Heart left ventricle (tissue), 16 donors: ENCODE data around the gene SPATA21. TPM values are rescaled to one million over a fixed set of nuclear protein-coding genes. Genes with fewer than 3 reads are reported as not detected.
A peak's percentile ranks its signal among the peaks of the same experiment; 100 is the strongest.

ENCODE experiments used
- ATAC-seq, 4 donors: fragments of 200-7000 bp; cut with Tn5 transposase; one replicate each; pipeline ENCODE4 v1.9.1; 2020 to 2022; ENCODE audit warnings: moderate library complexity in 4 of 4, mild to moderate bottlenecking in 3 of 4, moderate number of reproducible peaks in 1 of 4
- DNase-seq, 5 donors: peaks; one replicate each; pipeline ENCODE4 v3.0.0-alpha.2; 2020
- H3K27ac ChIP-seq, 12 donors: fragments of 200-600 bp; sonication (generic) in 4 of 12; one replicate each; pipeline versions ENCODE4 v1.5.0 to v1.8.0; 2016 to 2022; ENCODE audit warnings: mild to moderate bottlenecking in 2 of 12
- H3K27me3 ChIP-seq, 9 donors: fragments of 200-600 bp; sonication (generic) in 2 of 9; one replicate each; pipeline versions ENCODE4 v1.5.1 to v1.8.0; 2016 to 2022; ENCODE audit warnings: mild to moderate bottlenecking in 3 of 9
- H3K36me3 ChIP-seq, 9 donors: fragments of 200-600 bp; sonication (generic) in 2 of 9; one replicate each; pipeline versions ENCODE4 v1.5.0 to v1.8.0; 2018 to 2022; ENCODE audit warnings: mild to moderate bottlenecking in 2 of 9
- H3K4me1 ChIP-seq, 12 donors: fragments of 200-600 bp; sonication (generic) in 4 of 12; one replicate each; pipeline versions ENCODE4 v1.5.0 to v1.8.0; 2016 to 2022; ENCODE audit warnings: mild to moderate bottlenecking in 3 of 12
- H3K4me3 ChIP-seq, 12 donors: fragments of 200-600 bp; sonication (generic) in 4 of 12; one replicate each; pipeline versions ENCODE4 v1.5.0 to v1.8.0; 2017 to 2022; ENCODE audit warnings: mild to moderate bottlenecking in 9 of 12, moderate library complexity in 4 of 12
- H3K9me3 ChIP-seq, 12 donors: fragments of 200-600 bp; sonication (generic) in 4 of 12; one replicate each; pipeline versions ENCODE4 v1.5.0 to v1.8.0; 2016 to 2022; ENCODE audit warnings: mild to moderate bottlenecking in 1 of 12
- CTCF ChIP-seq, 12 donors: fragments of 200-600 bp; sonication (generic) in 4 of 12; IDR thresholded peaks; one replicate each; pipeline versions ENCODE4 v1.5.0 to v1.8.0; 2018 to 2022; ENCODE audit warnings: antibody characterized with exemption in 12 of 12, mild to moderate bottlenecking in 5 of 12
- POLR2A ChIP-seq, 2 donors: fragments of 450-650 bp; IDR thresholded peaks; one replicate each; pipeline ENCODE4 v1.6.1; 2017; ENCODE audit warnings: antibody characterized with exemption in 2 of 2, mild to moderate bottlenecking in 2 of 2, moderate library complexity in 2 of 2
- WGBS, 4 donors: extraction: QIAGEN DNeasy Blood & Tissue Kit in 2 of 4; methylation state at CpG; one replicate each; pipeline versions ENCODE4 v1.1.5 to v1.1.7; 2013 to 2018; 5-methylcytosine and 5-hydroxymethylcytosine counted together
- intact Hi-C, 10 donors: fragments of 100-400 bp; cut with DNase I; formaldehyde crosslinking; loops; one replicate each; pipeline versions ENCODE4 v1.11.1 to v1.14.2; 2022
- polyA plus RNA-seq, 2 donors: library from polyadenylated mRNA; stranded (reverse); fragments of 200-250 nt; gene quantifications; one replicate each; pipeline ENCODE4 v1.2.3, GENCODE V29; 2013
- total RNA-seq, 9 donors: library from RNA; depleted of rRNA in 2 of 9; stranded (reverse); fragments of >200 nt in 2 of 9; fragmentation: NEBNext Ultra II Directional in 3 of 9; extraction: Animal tissue kit (Norgen Biotek cat#: 25700) in 3 of 9; gene quantifications; one replicate each; pipeline versions ENCODE4 v1.1.0 to v1.2.4, GENCODE V29; 2016 to 2023
- donor health status: ischemic (EF 13 %, LVEDD 7.1; RV severe dilation, severe dysfunction).
- donor health status: healthy with polysubstance abuse.
- donor health status: DM: no; HTN: yes; CAD: no.
- donor health status: DM: no; HTN: no; CAD: no.
- donor health status: ischemic (EF 25% LVEDD 6.9; RV normal size, moderate dysfunction).
- donor health status: ischemic (EF 25% LVEDD 5.7; RV mildly dilated, moderate dysfunction).
- donor health status: healthy.
- donor health status: DM: yes; HTN: yes; CAD: no.
- donor health status: ischemic (EF 35%, LVEDD 5.7; RV mildly dilated, moderate dysfunction).
- donor health status: nonischemic (EF 11% LVEDD 7.7; RV severe dilation, severe dysfunction).
- donor health status: DM: yes; HTN: yes; CAD: no.
- donor health status: PGD.
- donor health status: ischemic (EF 29% LVEDD 5.4; RV normal size, mild dysfunction).
- donor health status: nonischemic (EF 23%, LVEDD 6.1; RV moderate dilation, normal function).

The SPATA21 gene
- total and polyA plus RNA-seq, 11 donors, result 0.06 to 0.08 TPM; not detected in 9

GRCh38 chr1:16421201-16421600, 16.0 kb downstream of the SPATA21 start:
- H3K36me3 ChIP-seq, result no peaks in the 10 kb centered on the region
- peak overlapping the region in 1 of 12 donors; percentile 49 for H3K27ac ChIP-seq
- TF ChIP-seq CTCF (IDR thresholded peaks at IDR 0.05) (no peak), POLR2A (IDR thresholded peaks at IDR 0.05) (no peak)
- intact Hi-C loops, result loop anchor here in 1 of 10 donors (10.0 kb wide), 1 partner anchor 64 kb away; no protein-coding TSS in a partner anchor
- 79 to 83% (median 81%) methylated on average over 7 of the region's 7 CpGs for WGBS, 4 donors
- H3K4me3 ChIP-seq, result no peak overlapping the region
- H3K27me3 ChIP-seq, result peaks cover 0 to 5% (median 0%) of the 10 kb centered on the region in 9 donors
- ATAC-seq, result no peak
- H3K4me1 ChIP-seq, result no peaks in the 10 kb centered on the region
- no peaks in the 10 kb centered on the region for H3K9me3 ChIP-seq
- no peak for DNase-seq

- Histone ChIP-seq H3K9me3 (no peaks in the 10 kb centered on the region), H3K4me3 (no peak overlapping the region), H3K36me3 (no peaks in the 10 kb centered on the region), H3K4me1 (no peaks in the 10 kb centered on the region), H3K27ac (peak overlapping the region in 1 of 12 donors; percentile 49), H3K27me3 (peaks cover 0 to 5% (median 0%) of the 10 kb centered on the region in 9 donors)
- WGBS, 4 donors, result 59 to 71% (median 69%) methylated on average over 9 of the region's 9 CpGs
- TF ChIP-seq CTCF (IDR thresholded peaks at IDR 0.05) (no peak), POLR2A (IDR thresholded peaks at IDR 0.05) (no peak)
- DNase-seq (peak in 1 of 5 donors; percentile 33), ATAC-seq (no peak)
- intact Hi-C loops, result loop anchor here in 1 of 10 donors (10.0 kb wide), 1 partner anchor 64 kb away; no protein-coding TSS in a partner anchor
Measured at GRCh38 chr1:16420424-16421118, 16.7 kb downstream of the SPATA21 start.

- DNase-seq, result no peak
- Histone ChIP-seq H3K4me1 (no peaks in the 10 kb centered on the region), H3K9me3 (no peaks in the 10 kb centered on the region), H3K27me3 (peaks cover 0 to 5% (median 0%) of the 10 kb centered on the region in 9 donors), H3K4me3 (no peak overlapping the region), H3K36me3 (no peaks in the 10 kb centered on the region), H3K27ac (no peak overlapping the region)
- WGBS, 4 donors, result 88 to 90% (median 88%) methylated on average over 7 of the region's 7 CpGs
- intact Hi-C loops, result no loop called here
- no peak for ATAC-seq
- TF ChIP-seq CTCF (IDR thresholded peaks at IDR 0.05), result no peak
- TF ChIP-seq POLR2A (IDR thresholded peaks at IDR 0.05), result no peak
Measured at GRCh38 chr1:16418823-16419425, 18.3 kb downstream of the SPATA21 start.

GRCh38 chr1:16413191-16413590, 24.0 kb downstream of the SPATA21 start:
- intact Hi-C loops, result no loop called here
- ATAC-seq (no peak), DNase-seq (no peak)
- 66 to 89% (median 80%) methylated on average over 3 of the region's 3 CpGs for WGBS, 4 donors
- Histone ChIP-seq H3K4me3 (no peak overlapping the region), H3K9me3 (no peaks in the 10 kb centered on the region), H3K36me3 (no peaks in the 10 kb centered on the region), H3K4me1 (no peaks in the 10 kb centered on the region), H3K27ac (no peak overlapping the region), H3K27me3 (no peaks in the 10 kb centered on the region)
- TF ChIP-seq CTCF (IDR thresholded peaks at IDR 0.05) (no peak), POLR2A (IDR thresholded peaks at IDR 0.05) (no peak)
